Panc1 (cell line): Measurements from ENCODE around the gene KRT10. TPM values are rescaled to one million over a fixed set of nuclear protein-coding genes. Genes with fewer than 3 reads are reported as not detected.

Experiments used
- ATAC-seq: fragments of 200-7000 bp; cut with Tn5 transposase; 2 replicates; pipeline ENCODE4 v1.9.1; 2020; ENCODE audit warnings: mild to moderate bottlenecking, moderate library complexity
- BruUV-seq: library from RNA; stranded (reverse); fragments of 400-500 nt; replicated peaks from 2 replicates; lab custom pipeline; 2021; lab: Mats Ljungman, UMichigan
- CTCF ChIA-PET: fragments of 300-600 bp; sonication (Branson Sonifier 250); formaldehyde crosslinking; loops from one replicate; lab custom pipeline; 2022; ENCODE audit warnings: antibody characterized with exemption; lab: Charles Lee
- POLR2A ChIA-PET: fragments of 300-600 bp; sonication (Branson Sonifier 250); formaldehyde crosslinking; loops from one replicate; lab custom pipeline; 2022; ENCODE audit warnings: antibody characterized with exemption; lab: Charles Lee
- DNase-seq: peaks from one replicate; pipeline ENCODE4 v3.0.0-alpha.2; 2010; ENCODE audit warnings: low read depth, low spot score
- H3K27ac ChIP-seq: 2 replicates; pipeline ENCODE4 v1.5.1; 2011; ENCODE audit warnings: mild to moderate bottlenecking, low read length, inconsistent platforms
- H3K27me3 ChIP-seq: fragments of 200-500 bp; sonication (Bioruptor generic); 2 replicates; pipeline ENCODE4 v1.6.0; 2014; ENCODE audit warnings: low read length, inconsistent platforms; ENCODE audit not compliant: control insufficient read depth, insufficient read depth
- H3K36me3 ChIP-seq: fragments of 200-500 bp; sonication (Bioruptor generic); 2 replicates; pipeline ENCODE4 v1.5.1; 2014; ENCODE audit warnings: inconsistent platforms, mild to moderate bottlenecking, low read length, moderate library complexity; ENCODE audit not compliant: control insufficient read depth, insufficient read depth
- H3K4me1 ChIP-seq: 2 replicates; pipeline ENCODE4 v1.5.1; 2011; ENCODE audit warnings: inconsistent platforms, mild to moderate bottlenecking, low read length, moderate library complexity; ENCODE audit not compliant: control insufficient read depth, insufficient read depth
- H3K4me3 ChIP-seq, 2 experiments: 2 replicates each; pipeline ENCODE4 v1.5.1; 2011 to 2012; ENCODE audit warnings: low read depth in 2 of 2, low read length in 2 of 2, mild to moderate bottlenecking in 2 of 2, inconsistent platforms in 1 of 2, moderate library complexity in 1 of 2
- H3K9me3 ChIP-seq: fragments of 200-500 bp; sonication (Bioruptor generic); 2 replicates; pipeline ENCODE4 v1.5.1; 2014; ENCODE audit warnings: low read depth, mild to moderate bottlenecking, inconsistent platforms, low read length, moderate library complexity; ENCODE audit not compliant: control insufficient read depth, insufficient read depth
- POLR2AphosphoS5 ChIP-seq: IDR thresholded peaks from 2 replicates; pipeline ENCODE4 v1.6.1; 2012; ENCODE audit warnings: mild to moderate bottlenecking, low read depth, low read length, moderate library complexity
- SIN3A ChIP-seq: IDR thresholded peaks from 2 replicates; pipeline ENCODE4 v1.6.1; 2012; ENCODE audit warnings: low read depth, mild to moderate bottlenecking, low read length, moderate library complexity, borderline replicate concordance; ENCODE audit not compliant: insufficient read depth
- TCF7L2 ChIP-seq: IDR thresholded peaks from 2 replicates; pipeline ENCODE4 v1.6.1; 2011; ENCODE audit warnings: mild to moderate bottlenecking, low read depth, low read length, inconsistent platforms
- in situ Hi-C: cut with HindIII; loops from 2 replicates; pipeline ENCODE4 v1.10.0; 2016; ENCODE audit warnings: low sequenced_read_pairs, low pct_unique_long_range_greater_than_20kb
- intact Hi-C: fragments of 100-400 bp; cut with micrococcal nuclease; formaldehyde crosslinking; loops from one replicate; pipeline ENCODE4 v1.10.0; 2022; ENCODE audit not compliant: unreplicated experiment
- total RNA-seq: library from RNA; stranded (reverse); gene quantifications from one replicate; pipeline ENCODE4 v1.2.1, GENCODE V29; 2021; ENCODE audit not compliant: unreplicated experiment
- TF ChIP-seq, protein P1 (sequence below), 2 experiments: IDR thresholded peaks; 2 replicates each; pipeline ENCODE4 v1.6.1; 2011 to 2012; ENCODE audit warnings: low read depth in 2 of 2, control low read depth in 1 of 2, low read length in 1 of 2, mild to moderate bottlenecking in 1 of 2, moderate library complexity in 1 of 2; ENCODE audit not compliant: insufficient read depth in 1 of 2
- TF ChIP-seq, protein P2 (sequence below): fragments of 450-650 bp; IDR thresholded peaks from 2 replicates; pipeline ENCODE4 v1.5.1; 2017; ENCODE audit warnings: mild to moderate bottlenecking

The KRT10 gene
- total RNA-seq, 1 experiment from 2014 or later = 70.8 TPM

DNA sequence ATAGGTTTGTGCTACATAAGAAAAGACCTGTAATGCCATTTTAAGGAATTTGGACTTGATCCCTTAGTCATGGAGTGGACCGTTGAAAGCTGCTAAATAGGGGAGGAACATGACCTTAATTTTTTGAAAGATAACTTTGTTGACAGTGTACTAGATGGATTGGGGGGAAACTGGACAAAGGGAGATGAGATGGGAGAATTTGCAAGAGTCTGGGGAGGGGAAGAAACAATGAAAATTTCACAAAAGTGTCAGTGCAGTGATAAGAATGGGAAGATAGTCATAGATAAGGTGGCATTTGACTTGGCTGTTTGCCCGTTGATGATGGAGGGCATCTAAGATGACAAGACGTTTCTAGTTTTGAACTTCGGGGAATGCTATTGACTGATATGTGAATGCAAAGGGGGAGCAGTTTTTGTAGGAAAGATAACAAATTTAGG is 22.3 kb upstream of the KRT10 start:
- DNase-seq = no peak
- in situ Hi-C loops = no loop called here
- POLR2A ChIA-PET = no interaction called here
- Histone ChIP-seq H3K9me3 (no peaks in the 10 kb centered on the region), H3K36me3 (no peaks in the 10 kb centered on the region), H3K4me3 (no peak overlapping the region), H3K4me1 (no peaks in the 10 kb centered on the region), H3K27ac (no peak overlapping the region), H3K27me3 (peaks cover 3% of the 10 kb centered on the region; the same call in 1 of the 2 replicates)
- TF ChIP-seq TCF7L2 (no peak), SIN3A (no peak), POLR2AphosphoS5 (no peak)
- TF ChIP-seq, protein P1, sequence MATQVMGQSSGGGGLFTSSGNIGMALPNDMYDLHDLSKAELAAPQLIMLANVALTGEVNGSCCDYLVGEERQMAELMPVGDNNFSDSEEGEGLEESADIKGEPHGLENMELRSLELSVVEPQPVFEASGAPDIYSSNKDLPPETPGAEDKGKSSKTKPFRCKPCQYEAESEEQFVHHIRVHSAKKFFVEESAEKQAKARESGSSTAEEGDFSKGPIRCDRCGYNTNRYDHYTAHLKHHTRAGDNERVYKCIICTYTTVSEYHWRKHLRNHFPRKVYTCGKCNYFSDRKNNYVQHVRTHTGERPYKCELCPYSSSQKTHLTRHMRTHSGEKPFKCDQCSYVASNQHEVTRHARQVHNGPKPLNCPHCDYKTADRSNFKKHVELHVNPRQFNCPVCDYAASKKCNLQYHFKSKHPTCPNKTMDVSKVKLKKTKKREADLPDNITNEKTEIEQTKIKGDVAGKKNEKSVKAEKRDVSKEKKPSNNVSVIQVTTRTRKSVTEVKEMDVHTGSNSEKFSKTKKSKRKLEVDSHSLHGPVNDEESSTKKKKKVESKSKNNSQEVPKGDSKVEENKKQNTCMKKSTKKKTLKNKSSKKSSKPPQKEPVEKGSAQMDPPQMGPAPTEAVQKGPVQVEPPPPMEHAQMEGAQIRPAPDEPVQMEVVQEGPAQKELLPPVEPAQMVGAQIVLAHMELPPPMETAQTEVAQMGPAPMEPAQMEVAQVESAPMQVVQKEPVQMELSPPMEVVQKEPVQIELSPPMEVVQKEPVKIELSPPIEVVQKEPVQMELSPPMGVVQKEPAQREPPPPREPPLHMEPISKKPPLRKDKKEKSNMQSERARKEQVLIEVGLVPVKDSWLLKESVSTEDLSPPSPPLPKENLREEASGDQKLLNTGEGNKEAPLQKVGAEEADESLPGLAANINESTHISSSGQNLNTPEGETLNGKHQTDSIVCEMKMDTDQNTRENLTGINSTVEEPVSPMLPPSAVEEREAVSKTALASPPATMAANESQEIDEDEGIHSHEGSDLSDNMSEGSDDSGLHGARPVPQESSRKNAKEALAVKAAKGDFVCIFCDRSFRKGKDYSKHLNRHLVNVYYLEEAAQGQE (IDR thresholded peaks at IDR 0.05; ENCODE audit: insufficient read depth in 1 of 2, low read depth in 2 of 2, low read length in 1 of 2) = no peak
- TF ChIP-seq, protein P2, sequence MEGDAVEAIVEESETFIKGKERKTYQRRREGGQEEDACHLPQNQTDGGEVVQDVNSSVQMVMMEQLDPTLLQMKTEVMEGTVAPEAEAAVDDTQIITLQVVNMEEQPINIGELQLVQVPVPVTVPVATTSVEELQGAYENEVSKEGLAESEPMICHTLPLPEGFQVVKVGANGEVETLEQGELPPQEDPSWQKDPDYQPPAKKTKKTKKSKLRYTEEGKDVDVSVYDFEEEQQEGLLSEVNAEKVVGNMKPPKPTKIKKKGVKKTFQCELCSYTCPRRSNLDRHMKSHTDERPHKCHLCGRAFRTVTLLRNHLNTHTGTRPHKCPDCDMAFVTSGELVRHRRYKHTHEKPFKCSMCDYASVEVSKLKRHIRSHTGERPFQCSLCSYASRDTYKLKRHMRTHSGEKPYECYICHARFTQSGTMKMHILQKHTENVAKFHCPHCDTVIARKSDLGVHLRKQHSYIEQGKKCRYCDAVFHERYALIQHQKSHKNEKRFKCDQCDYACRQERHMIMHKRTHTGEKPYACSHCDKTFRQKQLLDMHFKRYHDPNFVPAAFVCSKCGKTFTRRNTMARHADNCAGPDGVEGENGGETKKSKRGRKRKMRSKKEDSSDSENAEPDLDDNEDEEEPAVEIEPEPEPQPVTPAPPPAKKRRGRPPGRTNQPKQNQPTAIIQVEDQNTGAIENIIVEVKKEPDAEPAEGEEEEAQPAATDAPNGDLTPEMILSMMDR = no peak
- no peak for ATAC-seq
- BruUV-seq = no TSS peak
- CTCF ChIA-PET = no interaction called here
- intact Hi-C loops = no loop called here

DNA sequence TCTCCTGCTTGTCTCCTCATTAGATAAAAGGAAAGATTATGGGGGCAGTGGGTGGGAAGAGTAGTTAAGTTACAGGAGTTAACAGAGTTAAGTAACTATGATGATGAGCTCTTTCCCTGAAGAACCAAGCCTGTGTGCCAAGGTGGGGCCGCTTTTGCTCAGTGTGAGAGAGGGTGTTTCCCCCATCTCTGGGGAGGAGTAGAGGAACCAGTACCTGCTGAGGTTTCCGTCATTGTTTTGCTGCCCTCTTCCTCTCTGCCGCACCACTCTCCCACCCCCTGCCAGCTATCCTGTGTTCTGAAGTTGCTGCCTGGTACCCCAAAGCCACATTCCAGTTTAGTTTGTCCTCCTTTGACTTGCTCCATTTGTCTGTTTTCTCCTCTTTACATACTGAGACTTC is 20.8 kb upstream of the KRT10 start:
- in situ Hi-C loops = no loop called here
- H3K36me3 ChIP-seq = no peaks in the 10 kb centered on the region
- H3K4me3 ChIP-seq = no peak overlapping the region
- no peaks in the 10 kb centered on the region for H3K4me1 ChIP-seq
- CTCF ChIA-PET = no interaction called here
- intact Hi-C loops = no loop called here
- BruUV-seq = no TSS peak
- H3K9me3 ChIP-seq = no peaks in the 10 kb centered on the region
- no peak for ATAC-seq
- peaks cover 3% of the 10 kb centered on the region; the same call in 1 of the 2 replicates for H3K27me3 ChIP-seq
- DNase-seq = no peak
- POLR2A ChIA-PET = no interaction called here
- TF ChIP-seq POLR2AphosphoS5 (no peak), TCF7L2 (no peak), SIN3A (no peak)
- TF ChIP-seq, protein P1 (IDR thresholded peaks at IDR 0.05; ENCODE audit: insufficient read depth in 1 of 2, low read depth in 2 of 2, low read length in 1 of 2) = no peak
- TF ChIP-seq, protein P2 = no peak
- H3K27ac ChIP-seq = no peak overlapping the region
